GM18511 (cell line): ENCODE data around the gene STOX1.
"Not testable (repeated sequence)": the region's sequence is repeated elsewhere in the genome, so short reads cannot be mapped to it uniquely, and the experiment has no call there.

Source experiments
- ATAC-seq: cut with Tn5 transposase; IDR thresholded peaks from one replicate; pipeline ENCODE4 v1.9.1; 2021; ENCODE audit warnings: mild to moderate bottlenecking, moderate library complexity; ENCODE audit not compliant: unreplicated experiment

STOX1 gene

GRCh38 chr10:68828083-68828601, 811 bp downstream of the STOX1 start:
- ATAC-seq, result peak; percentile 50

GRCh38 chr10:68828833-68829232, 1.5 kb downstream of the STOX1 start:
- no peak for ATAC-seq

GRCh38 chr10:68829521-68829920, 2.2 kb downstream of the STOX1 start:
- no peak for ATAC-seq

GRCh38 chr10:68829952-68830351, 2.6 kb downstream of the STOX1 start:
- ATAC-seq, result no peak

GRCh38 chr10:68831961-68832455, 4.7 kb downstream of the STOX1 start:
- ATAC-seq, result no peak

GRCh38 chr10:68832601-68833000, 5.3 kb downstream of the STOX1 start:
- ATAC-seq, result no peak

- no peak for ATAC-seq
Observed at GRCh38 chr10:68837626-68838322, 10.4 kb downstream of the STOX1 start.

- ATAC-seq, result not testable (repeated sequence)
Observed at GRCh38 chr10:68840650-68841049, 13.3 kb downstream of the STOX1 start.

GRCh38 chr10:68848281-68848680, 20.9 kb downstream of the STOX1 start:
- ATAC-seq, result no peak

GRCh38 chr10:68848806-68849205, 21.5 kb downstream of the STOX1 start:
- no peak for ATAC-seq

- no peak for ATAC-seq
Observed at GRCh38 chr10:68856352-68856751, 29.0 kb downstream of the STOX1 start.

- no peak for ATAC-seq
Observed at GRCh38 chr10:68857005-68857404, 29.7 kb downstream of the STOX1 start.

- no peak for ATAC-seq
Observed at GRCh38 chr10:68861253-68861652, 33.9 kb downstream of the STOX1 start.

- ATAC-seq, result no peak
Observed at GRCh38 chr10:68864611-68865010, 37.3 kb downstream of the STOX1 start.

- ATAC-seq, result not testable (repeated sequence)
Observed at GRCh38 chr10:68868173-68868572, 40.8 kb downstream of the STOX1 start.

- no peak for ATAC-seq
Observed at GRCh38 chr10:68869623-68870022, 42.3 kb downstream of the STOX1 start.

GRCh38 chr10:68870061-68870460, 42.7 kb downstream of the STOX1 start:
- ATAC-seq, result no peak

GRCh38 chr10:68870545-68871104, 43.3 kb downstream of the STOX1 start:
- ATAC-seq, result no peak

- no peak for ATAC-seq
Observed at GRCh38 chr10:68871105-68871711, 43.9 kb downstream of the STOX1 start.

GRCh38 chr10:68871731-68872342, 44.5 kb downstream of the STOX1 start:
- no peak for ATAC-seq
